SK-N-SH (cell line): ENCODE measurements around the gene CHSY1.

ENCODE experiments used
- CTCF ChIP-seq: fragments of 200-600 bp; sonication (generic); IDR thresholded peaks from 2 replicates; pipeline ENCODE4 v1.6.1; 2017; ENCODE audit warnings: antibody characterized with exemption, mild to moderate bottlenecking, moderate library complexity
- ELF1 ChIP-seq: IDR thresholded peaks from 2 replicates; pipeline ENCODE4 v1.4.0; 2012
- EP300 ChIP-seq, 2 experiments: IDR thresholded peaks; 2 replicates each; pipeline versions ENCODE4 v1.4.0 to v1.6.1; 2012; ENCODE audit warnings: borderline replicate concordance in 1 of 2, low read depth in 1 of 2, low read length in 1 of 2
- GATA2 ChIP-seq: sonication (generic); formaldehyde crosslinking; IDR thresholded peaks from 2 replicates; pipeline ENCODE4 v1.5.0; 2020; ENCODE audit warnings: mild to moderate bottlenecking, missing genetic modification reagents
- JUND ChIP-seq: IDR thresholded peaks from 2 replicates; pipeline ENCODE4 v1.4.0; 2012
- MAX ChIP-seq: IDR thresholded peaks from 2 replicates; pipeline ENCODE4 v1.4.0; 2012; ENCODE audit warnings: low read depth
- MEF2A ChIP-seq: IDR thresholded peaks from 2 replicates; pipeline ENCODE4 v1.4.0; 2012; ENCODE audit warnings: low read depth, borderline replicate concordance
- POLR2AphosphoS5 ChIP-seq: IDR thresholded peaks from 2 replicates; pipeline ENCODE4 v1.6.1; 2012; ENCODE audit warnings: low read depth, low read length
- TF ChIP-seq, protein P1 (sequence below): IDR thresholded peaks from 2 replicates; pipeline ENCODE4 v1.6.1; 2012; ENCODE audit warnings: mild to moderate bottlenecking, low read depth, low read length, moderate library complexity

DNA sequence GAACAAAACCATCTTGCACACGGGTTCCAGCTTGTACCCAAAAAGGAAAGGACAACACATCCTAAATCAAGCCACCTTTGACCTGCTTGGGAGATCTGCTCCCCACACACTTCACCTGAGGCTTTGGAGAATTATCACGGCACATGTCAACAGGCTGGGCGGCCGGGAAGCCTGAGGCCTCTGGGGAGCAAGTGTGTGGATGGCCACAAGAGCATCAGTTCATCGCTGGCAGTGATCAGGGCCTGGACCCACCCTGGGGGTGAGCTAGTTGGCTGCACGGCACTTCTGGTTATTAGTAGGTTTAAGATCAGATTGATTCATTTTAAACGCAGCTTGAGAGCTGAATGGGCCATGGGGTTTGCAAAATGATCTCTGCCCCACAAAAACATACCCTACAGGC, 108.5 kb downstream of the CHSY1 start:
- TF ChIP-seq CTCF (no peak), ELF1 (no peak), MEF2A (no peak), POLR2AphosphoS5 (no peak), JUND (no peak), EP300 (IDR thresholded peaks at IDR 0.05; ENCODE audit: borderline replicate concordance in 1 of 2, low read depth in 1 of 2, low read length in 1 of 2) (no peak), GATA2 (CRISPR knock-in tag) (no peak), MAX (no peak)
- TF ChIP-seq, protein P1, sequence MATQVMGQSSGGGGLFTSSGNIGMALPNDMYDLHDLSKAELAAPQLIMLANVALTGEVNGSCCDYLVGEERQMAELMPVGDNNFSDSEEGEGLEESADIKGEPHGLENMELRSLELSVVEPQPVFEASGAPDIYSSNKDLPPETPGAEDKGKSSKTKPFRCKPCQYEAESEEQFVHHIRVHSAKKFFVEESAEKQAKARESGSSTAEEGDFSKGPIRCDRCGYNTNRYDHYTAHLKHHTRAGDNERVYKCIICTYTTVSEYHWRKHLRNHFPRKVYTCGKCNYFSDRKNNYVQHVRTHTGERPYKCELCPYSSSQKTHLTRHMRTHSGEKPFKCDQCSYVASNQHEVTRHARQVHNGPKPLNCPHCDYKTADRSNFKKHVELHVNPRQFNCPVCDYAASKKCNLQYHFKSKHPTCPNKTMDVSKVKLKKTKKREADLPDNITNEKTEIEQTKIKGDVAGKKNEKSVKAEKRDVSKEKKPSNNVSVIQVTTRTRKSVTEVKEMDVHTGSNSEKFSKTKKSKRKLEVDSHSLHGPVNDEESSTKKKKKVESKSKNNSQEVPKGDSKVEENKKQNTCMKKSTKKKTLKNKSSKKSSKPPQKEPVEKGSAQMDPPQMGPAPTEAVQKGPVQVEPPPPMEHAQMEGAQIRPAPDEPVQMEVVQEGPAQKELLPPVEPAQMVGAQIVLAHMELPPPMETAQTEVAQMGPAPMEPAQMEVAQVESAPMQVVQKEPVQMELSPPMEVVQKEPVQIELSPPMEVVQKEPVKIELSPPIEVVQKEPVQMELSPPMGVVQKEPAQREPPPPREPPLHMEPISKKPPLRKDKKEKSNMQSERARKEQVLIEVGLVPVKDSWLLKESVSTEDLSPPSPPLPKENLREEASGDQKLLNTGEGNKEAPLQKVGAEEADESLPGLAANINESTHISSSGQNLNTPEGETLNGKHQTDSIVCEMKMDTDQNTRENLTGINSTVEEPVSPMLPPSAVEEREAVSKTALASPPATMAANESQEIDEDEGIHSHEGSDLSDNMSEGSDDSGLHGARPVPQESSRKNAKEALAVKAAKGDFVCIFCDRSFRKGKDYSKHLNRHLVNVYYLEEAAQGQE = no peak
